K562 (cell line): ENCODE measurements around the gene PAPOLB. TPM values are rescaled to one million over a fixed set of nuclear protein-coding genes. Genes with fewer than 3 reads are reported as not detected.

ENCODE experiments used
- CBX3 ChIP-seq, 2 experiments: IDR thresholded peaks; 1 replicate in 1 of 2; 2 replicates in 1 of 2; pipeline ENCODE4 v1.6.1; 2012; ENCODE audit warnings: inconsistent platforms in 2 of 2, low read length in 2 of 2, borderline replicate concordance in 1 of 2, control low read depth in 1 of 2
- CCAR2 ChIP-seq: fragments of 200-400 bp; formaldehyde crosslinking; IDR thresholded peaks from 2 replicates; pipeline ENCODE4 v1.6.1; 2017; ENCODE audit warnings: mild to moderate bottlenecking, low read depth, low read length
- EHMT2 ChIP-seq: fragments of 450-650 bp; IDR thresholded peaks from 2 replicates; pipeline ENCODE4 v1.6.1; 2018; ENCODE audit warnings: antibody characterized with exemption
- FOXP1 ChIP-seq: sonication (generic); formaldehyde crosslinking; IDR thresholded peaks from 2 replicates; pipeline ENCODE4 v1.8.0; 2022; ENCODE audit warnings: mild to moderate bottlenecking, missing genetic modification reagents
- HDAC8 ChIP-seq: fragments of 450-650 bp; IDR thresholded peaks from 2 replicates; pipeline ENCODE4 v1.6.1; 2016; ENCODE audit warnings: mild to moderate bottlenecking, missing genetic modification characterization, moderate library complexity, missing compliant biosample characterization
- L3MBTL2 ChIP-seq: fragments of 450-650 bp; IDR thresholded peaks from 2 replicates; pipeline ENCODE4 v1.6.1; 2016; ENCODE audit warnings: mild to moderate bottlenecking, moderate library complexity
- MAFF ChIP-seq: IDR thresholded peaks from 2 replicates; pipeline ENCODE4 v1.6.1; 2012; ENCODE audit warnings: low read length, improper control_type of control experiment
- MGA ChIP-seq: fragments of 450-650 bp; IDR thresholded peaks from 2 replicates; pipeline ENCODE4 v1.6.1; 2016; ENCODE audit warnings: mild to moderate bottlenecking, moderate library complexity
- NR0B1 ChIP-seq: fragments of 450-650 bp; IDR thresholded peaks from one replicate; pipeline ENCODE4 v1.6.1; 2018; ENCODE audit warnings: mild to moderate bottlenecking, moderate library complexity; ENCODE audit not compliant: partially characterized antibody
- NUFIP1 ChIP-seq: fragments of 450-650 bp; IDR thresholded peaks from 2 replicates; pipeline ENCODE4 v1.6.1; 2018; ENCODE audit not compliant: partially characterized antibody
- POLR2A ChIP-seq: fragments of 450-650 bp; conservative IDR thresholded peaks from 2 replicates; pipeline ENCODE4 v1.6.1; 2016
- ZFP1 ChIP-seq: fragments of 450-650 bp; formaldehyde crosslinking; IDR thresholded peaks from 2 replicates; pipeline ENCODE4 v1.4.0; 2020; ENCODE audit warnings: mild to moderate bottlenecking, mixed read lengths
- ZNF282 ChIP-seq: sonication (generic); formaldehyde crosslinking; IDR thresholded peaks from 2 replicates; pipeline ENCODE4 v1.8.1; 2023; ENCODE audit warnings: missing genetic modification reagents
- ZNF830 ChIP-seq: fragments of 250-450 bp; sonication (Bioruptor Pico); IDR thresholded peaks from 2 replicates; pipeline ENCODE4 v1.5.0; 2021; ENCODE audit warnings: mild to moderate bottlenecking
- polyA plus RNA-seq, 8 experiments: library from polyadenylated mRNA; depleted of rRNA in 4 of 8; stranded (reverse) in 5 of 8; unstranded in 3 of 8; fragments of >200 nt; fragmentation: Nextera tagmentation in 2 of 8; fragmentation: Illumina TruSeq in 1 of 8; extraction: Ambion mirVana in 2 of 8; extraction: Trizol in 1 of 8; gene quantifications; 2 replicates each; pipeline versions ENCODE4 v1.2.1 to v1.2.3, GENCODE V29; 2011 to 2014; ENCODE audit warnings: inconsistent platforms in 1 of 8, missing spikeins in 1 of 8
- total RNA-seq, 7 experiments: library from RNA; depleted of rRNA in 6 of 7; stranded (reverse); fragments of >200 nt in 6 of 7; fragmentation: Illumina TruSeq in 2 of 7; extraction: Trizol in 2 of 7; gene quantifications; 2 replicates each; pipeline versions ENCODE4 v1.2.1 to v1.2.3, GENCODE V29; 2011 to 2021; ENCODE audit warnings: low replicate concordance in 1 of 7
- TF ChIP-seq, protein P1 (sequence below): fragments of 450-650 bp; IDR thresholded peaks from 2 replicates; pipeline ENCODE4 v1.6.1; 2017; ENCODE audit warnings: mild to moderate bottlenecking, moderate library complexity

The PAPOLB gene
- total and polyA plus RNA-seq, 9 of the 15 experiments (the other 6 are each of a cell fraction or from before 2014, with no cell fraction given) = 0.04 to 0.33 (median 0.16) TPM; not detected in 4

- TF ChIP-seq MGA (no peak), ZNF282 (CRISPR knock-in tag) (0 out of 2 replicates have a peak, but pooled peaks have one; percentile 79), ZNF830 (CRISPR knock-in tag) (no peak), NR0B1 (no peak), NUFIP1 (no peak), CBX3 (IDR thresholded peaks at IDR 0.05; ENCODE audit: borderline replicate concordance in 1 of 2, low read length in 2 of 2) (no peak), FOXP1 (no peak), POLR2A (no peak; the same call in 1 of the 2 replicates), L3MBTL2 (peak; percentile 81), MAFF (no peak), EHMT2 (no peak), CCAR2 (no peak), HDAC8 (tag) (no peak), ZFP1 (no peak)
- TF ChIP-seq, protein P1, sequence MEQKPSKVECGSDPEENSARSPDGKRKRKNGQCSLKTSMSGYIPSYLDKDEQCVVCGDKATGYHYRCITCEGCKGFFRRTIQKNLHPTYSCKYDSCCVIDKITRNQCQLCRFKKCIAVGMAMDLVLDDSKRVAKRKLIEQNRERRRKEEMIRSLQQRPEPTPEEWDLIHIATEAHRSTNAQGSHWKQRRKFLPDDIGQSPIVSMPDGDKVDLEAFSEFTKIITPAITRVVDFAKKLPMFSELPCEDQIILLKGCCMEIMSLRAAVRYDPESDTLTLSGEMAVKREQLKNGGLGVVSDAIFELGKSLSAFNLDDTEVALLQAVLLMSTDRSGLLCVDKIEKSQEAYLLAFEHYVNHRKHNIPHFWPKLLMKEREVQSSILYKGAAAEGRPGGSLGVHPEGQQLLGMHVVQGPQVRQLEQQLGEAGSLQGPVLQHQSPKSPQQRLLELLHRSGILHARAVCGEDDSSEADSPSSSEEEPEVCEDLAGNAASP = no peak
Measured at GRCh38 chr7:4883372-4884144, 21.7 kb upstream of the PAPOLB start, which contains the start of gene RADIL (continued).
